HG03135 (cell line): ENCODE measurements around the gene FCGR1A.
"Not testable (repeated sequence)": the region's sequence is repeated elsewhere in the genome, so short reads cannot be mapped to it uniquely, and the experiment has no call there.

Experiments used
- ATAC-seq: cut with Tn5 transposase; IDR thresholded peaks from one replicate; pipeline ENCODE4 v1.9.1; 2021; ENCODE audit warnings: mild to moderate bottlenecking, moderate library complexity; ENCODE audit not compliant: unreplicated experiment

Gene FCGR1A

DNA sequence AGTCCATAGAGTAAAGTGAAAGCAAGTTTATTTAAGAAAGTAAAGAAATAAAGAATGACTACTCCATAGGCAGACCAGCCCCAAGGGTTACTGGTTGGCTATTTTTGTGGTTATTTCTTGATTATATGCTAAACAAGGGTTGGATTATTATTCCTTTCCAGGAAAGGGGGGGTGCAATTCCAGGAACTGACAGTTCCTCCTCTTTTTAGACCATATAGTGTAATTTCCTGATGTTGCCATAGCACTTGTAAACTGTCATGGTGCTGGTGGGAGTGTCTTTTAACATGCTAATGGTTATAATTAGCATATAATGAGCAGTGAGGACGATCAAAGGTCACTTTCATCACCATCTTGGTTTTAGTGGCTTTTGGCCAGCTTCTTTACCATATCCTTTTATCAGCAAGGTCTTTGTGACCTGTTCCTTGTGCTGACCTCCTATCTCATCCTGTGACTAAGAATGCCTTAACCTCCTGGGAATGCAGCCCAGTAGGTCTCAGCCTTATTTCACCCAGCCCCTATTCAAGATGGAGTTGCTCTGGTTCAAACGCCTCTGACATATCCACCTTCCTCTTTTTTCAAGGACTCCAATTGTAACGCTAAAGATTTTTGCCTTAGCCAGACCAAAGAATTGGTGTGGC is 6.9 kb upstream of the FCGR1A start:
- ATAC-seq: not testable (repeated sequence)

DNA sequence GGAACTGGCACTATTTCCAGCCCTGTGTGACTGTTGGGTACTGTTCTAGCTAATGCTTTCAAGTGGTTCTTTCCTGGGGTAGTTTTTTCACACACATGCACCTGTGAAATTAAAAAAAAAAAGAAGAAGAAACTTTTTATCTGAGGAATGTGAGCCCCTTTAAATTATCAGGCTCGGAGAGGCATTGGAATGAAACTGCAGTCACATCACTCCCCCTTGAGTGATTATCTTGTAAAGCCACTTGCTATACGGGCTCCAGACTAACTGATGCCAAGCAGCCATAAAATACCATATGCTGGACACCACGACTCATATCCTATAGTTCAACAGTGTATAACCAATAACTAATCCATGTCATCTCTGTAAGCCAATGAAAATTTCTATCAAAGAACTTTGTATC is 5.4 kb upstream of the FCGR1A start:
- ATAC-seq: not testable (repeated sequence)

DNA sequence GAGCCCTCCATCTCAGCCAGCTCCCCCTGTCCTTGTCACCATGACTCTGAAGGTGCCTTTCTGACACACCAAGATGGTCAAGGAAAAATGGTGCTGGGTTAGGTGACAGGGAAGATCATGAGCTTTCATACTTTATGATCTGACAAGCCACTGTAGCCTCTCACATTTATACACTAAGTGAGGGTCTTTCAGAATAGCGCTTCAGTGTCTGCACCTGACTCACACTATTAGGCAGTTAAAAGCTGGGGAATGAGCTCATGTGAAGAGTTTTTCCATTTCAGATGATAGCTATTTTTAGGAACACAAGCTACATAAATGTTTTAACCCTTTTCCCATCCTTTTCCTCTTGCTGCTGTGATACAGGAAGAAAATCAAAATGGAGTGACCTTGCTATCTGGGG is 4.2 kb upstream of the FCGR1A start:
- ATAC-seq: not testable (repeated sequence)

DNA sequence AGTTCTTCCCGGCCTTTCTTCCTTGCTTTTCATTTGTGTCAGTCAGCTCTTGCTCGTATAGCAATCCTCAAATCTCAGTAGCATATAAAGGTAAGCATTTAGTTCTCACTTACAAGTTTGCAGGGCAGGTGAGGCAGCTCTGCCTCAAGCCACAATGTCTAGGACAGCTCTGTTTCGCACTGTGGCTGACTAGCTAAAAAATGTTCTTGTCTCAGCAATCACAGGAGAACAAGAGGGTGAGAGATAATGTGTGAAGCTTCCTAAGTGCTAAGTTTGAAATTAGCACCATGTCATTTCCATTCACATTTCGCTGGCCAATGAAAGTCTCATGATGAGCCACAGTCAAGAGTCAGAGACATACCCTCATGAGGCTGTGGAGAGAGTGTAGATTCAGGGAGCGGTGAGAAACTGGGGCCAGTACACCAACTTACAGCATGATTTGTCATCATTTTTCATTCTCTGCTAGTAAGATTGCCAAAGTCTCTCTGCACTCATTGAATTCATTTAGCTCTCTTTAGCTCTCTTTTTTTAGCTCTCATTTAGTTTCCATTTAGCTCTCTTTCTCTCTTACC is 995 bp upstream of the FCGR1A start:
- ATAC-seq: not testable (repeated sequence)

DNA sequence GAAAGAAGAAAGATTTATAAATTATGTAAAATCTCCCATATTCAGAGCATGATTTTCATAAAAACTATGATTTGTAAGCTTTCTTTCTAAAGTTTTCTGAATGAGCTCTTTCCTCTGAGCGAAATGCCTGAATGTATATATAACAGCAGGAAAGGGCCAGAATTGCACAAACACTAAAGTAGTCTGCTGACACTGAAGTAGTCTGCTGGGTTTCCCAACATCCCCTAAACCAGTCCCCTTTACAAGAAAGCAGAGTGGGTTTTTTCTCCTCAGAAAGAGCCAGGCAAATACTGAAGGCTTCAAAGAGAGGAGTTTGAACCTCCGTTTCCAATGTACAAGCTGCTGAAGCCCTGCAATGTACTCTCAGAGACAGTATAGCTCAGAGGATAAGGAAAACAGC is 795 bp downstream of the FCGR1A start:
- ATAC-seq: not testable (repeated sequence)

DNA sequence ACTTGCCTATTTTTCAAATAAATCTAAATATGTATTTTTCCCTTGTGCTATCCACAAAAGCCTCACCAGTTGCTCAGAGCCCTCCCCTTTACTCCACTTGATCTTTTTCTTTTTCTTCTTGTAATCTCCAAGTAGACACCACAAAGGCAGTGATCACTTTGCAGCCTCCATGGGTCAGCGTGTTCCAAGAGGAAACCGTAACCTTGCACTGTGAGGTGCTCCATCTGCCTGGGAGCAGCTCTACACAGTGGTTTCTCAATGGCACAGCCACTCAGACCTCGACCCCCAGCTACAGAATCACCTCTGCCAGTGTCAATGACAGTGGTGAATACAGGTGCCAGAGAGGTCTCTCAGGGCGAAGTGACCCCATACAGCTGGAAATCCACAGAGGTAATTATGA is 1.4 kb downstream of the FCGR1A start:
- ATAC-seq: not testable (repeated sequence)

DNA sequence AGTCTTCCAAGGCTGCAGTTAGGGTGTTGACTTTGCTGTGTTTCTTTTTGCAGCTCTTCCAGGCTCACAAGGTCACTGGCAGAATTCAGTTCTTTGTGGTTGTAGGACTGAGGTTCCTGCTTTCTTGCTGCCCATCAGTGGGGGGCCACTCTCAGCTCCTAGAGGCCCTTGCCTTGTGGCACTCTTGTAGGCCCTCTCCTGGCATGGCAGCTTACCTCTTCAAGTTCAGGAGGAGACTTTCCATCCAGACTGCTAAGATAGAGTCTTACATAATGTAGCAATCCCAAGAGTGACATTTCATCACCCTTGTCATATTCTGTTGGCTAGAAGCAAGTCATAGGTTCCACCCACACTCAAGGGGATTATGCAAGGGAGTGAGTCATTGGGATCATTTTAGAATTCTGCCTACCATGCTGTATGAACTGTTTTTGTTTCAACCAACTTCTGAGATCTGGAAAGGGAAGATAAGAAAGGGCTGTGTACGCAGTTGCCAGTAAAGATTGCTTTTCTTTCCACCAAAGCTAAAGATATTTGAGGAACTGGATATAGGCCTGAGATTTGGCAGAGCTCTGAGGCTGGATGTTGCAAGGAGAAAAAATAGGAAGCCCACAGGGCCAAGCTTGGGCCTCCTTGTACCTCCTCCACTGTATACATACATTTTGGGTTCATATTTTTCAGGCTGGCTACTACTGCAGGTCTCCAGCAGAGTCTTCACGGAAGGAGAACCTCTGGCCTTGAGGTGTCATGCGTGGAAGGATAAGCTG is 5.4 kb downstream of the FCGR1A start:
- not testable (repeated sequence) for ATAC-seq

DNA sequence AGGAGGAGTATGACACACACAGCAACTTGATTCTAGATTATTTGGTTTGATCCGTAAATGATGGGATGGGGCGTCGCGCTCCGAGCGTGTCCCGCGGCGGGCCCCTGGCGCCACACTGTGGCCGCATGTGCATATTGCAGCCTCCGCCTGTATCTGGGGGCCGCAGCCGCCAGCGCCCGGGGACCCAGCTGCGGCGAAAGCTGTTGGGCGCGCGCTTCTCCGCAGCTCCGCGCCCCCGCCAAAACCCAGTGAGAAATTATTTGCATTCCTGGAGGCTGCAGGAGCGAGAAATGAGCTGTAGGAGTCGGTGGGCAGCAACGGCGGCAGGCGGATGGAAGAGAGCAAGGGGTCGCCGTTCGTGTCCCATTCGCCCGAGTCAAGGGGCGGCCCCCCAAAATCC is 10.0 kb downstream of the FCGR1A start:
- ATAC-seq: peak; percentile 44

DNA sequence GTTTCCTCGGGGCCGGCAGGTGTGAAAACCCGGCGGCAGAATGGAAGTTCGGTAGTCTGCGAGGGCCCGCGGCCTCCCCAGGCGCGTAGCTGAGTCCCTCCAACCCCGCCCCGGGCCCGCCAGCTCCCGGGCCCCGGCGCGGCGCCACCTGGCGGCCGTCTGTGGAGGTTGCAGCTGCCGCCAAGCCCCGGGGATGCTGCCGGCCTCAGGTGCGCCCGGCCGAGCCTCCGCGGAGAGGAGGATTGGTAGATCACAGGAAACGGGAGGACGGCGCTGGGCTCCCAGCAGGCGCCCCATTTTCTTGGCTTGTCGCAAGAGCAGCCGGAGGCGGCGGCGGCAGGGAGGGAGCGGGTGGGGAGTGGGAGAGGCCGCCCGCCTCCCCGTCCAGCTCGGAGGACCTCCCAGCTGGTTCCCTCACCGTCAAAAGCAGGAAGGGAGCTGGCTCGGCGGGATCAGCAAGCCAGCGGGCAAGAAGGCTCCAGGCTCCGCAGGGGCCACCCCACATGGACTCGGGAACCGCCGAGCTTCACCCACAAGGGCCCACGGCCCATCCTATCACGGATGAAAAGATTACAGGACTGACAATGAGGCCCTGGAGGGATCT is 10.5 kb downstream of the FCGR1A start:
- peak; percentile 69 for ATAC-seq

DNA sequence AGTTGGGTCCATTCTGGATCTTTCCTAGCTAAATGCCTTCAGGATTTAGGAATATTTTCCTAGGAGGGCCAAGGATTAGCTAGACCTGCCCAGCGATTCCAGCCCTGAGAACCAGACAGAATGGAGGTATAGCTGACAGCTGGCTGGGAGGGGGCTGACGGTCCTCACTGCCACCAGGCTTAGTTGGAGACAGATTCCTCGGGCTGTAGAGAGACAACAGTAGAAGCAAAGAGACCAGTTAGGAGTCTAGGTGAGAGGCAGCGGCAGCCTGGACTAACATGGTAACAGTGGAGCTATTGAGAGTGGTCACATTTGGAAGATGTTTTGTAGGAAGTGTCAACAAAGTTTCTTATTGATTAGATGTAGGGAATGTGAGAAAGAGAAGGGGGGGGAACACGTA is 11.4 kb downstream of the FCGR1A start:
- not testable (repeated sequence) for ATAC-seq

DNA sequence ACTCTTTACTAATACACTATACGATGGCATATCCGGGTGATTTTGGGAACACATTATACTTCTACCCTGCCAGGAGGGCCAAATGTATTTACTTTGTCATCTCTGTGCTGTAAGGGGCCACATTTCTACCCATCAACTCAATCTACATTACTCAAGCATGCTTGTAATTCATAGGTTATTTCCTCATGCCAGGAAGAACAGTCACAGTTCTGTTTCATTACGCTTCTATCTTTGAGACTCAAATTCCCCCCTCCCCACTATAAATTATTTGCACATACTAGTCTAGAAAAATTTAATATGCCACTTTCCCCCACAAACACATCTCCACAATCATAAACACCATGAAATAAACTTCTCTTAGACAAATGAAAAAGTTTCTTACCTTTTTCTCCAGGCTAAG is 19.1 kb downstream of the FCGR1A start:
- ATAC-seq: not testable (repeated sequence)

DNA sequence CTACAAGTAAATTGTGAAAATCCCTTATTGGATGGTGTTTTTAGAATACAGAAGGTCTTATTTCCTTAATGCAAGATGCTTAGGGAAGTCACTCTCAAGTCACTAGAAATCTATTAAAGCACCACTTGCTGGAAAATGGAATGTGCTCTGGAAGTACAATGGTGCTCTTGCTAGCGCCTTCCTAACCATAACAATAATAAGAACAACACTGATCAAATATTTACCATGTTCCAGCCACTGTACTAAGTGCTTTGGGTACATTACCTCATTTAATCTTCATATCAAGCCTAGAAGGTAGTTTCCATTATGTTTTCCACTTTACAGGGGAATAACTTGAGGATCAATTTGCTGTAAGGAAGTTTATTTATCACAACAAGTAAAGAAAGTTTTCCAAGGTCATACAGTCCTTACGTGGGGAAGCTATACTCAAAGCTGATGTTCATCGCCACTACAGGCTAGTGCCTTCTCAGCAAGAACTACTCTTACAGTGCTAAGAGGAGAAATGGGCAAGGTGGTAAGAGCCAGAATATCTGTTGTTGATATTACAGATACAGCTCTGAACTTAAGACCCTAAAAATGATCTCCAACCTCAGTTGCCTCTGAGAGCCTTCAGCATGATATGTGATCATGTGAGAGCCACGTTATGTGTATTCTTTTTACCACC is 22.1 kb downstream of the FCGR1A start:
- ATAC-seq: not testable (repeated sequence)

DNA sequence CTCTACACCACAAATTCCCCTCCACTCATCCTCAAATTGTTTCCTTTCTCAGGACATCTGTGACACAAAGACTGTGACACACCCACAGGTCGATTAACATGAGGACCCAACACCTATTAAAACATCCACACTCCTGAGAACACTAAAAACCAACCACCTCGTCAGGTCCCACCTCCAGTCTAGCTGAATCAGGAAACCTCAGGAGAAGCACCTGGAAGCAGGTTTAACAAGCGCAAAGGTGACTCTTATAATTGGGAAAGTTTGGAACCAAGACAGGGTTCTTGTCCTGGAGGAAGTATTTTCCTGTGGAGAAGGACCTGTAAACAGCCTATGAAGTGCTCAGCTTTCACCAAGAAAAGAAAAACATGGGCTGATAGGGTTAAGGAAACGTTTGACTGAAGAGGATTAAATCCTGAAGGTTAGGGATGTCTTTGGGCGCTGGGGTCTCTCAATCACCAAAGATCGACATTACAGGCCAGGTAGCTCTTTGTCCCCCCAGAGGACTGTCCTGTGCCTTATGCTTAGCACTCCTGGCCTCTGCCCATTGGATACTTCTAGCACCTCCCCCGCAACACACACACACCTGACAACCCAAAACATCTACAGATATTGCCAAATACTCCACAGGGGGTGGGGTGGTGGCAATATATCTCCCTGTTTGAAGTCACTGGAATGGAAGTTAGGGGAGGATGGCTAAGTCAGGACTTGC is 28.4 kb downstream of the FCGR1A start:
- ATAC-seq: not testable (repeated sequence)

DNA sequence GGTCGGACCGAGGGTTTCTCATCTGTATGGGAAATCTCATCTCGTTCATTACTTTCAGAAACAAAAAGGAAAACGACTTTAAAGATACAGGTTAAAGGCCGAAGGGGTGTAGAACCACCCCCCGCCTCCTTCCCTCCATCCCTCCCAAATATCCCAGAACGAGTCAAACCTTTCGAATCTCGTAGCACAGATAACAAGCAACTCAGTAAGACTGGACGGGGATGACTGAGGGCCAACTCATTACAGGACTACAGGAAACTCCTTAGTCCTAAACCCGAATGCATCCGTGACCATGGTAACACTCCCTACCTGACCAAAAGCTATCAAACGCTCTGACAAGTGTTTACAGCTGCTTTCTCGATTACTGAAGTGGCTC is 29.0 kb downstream of the FCGR1A start:
- peak; percentile 12 for ATAC-seq

DNA sequence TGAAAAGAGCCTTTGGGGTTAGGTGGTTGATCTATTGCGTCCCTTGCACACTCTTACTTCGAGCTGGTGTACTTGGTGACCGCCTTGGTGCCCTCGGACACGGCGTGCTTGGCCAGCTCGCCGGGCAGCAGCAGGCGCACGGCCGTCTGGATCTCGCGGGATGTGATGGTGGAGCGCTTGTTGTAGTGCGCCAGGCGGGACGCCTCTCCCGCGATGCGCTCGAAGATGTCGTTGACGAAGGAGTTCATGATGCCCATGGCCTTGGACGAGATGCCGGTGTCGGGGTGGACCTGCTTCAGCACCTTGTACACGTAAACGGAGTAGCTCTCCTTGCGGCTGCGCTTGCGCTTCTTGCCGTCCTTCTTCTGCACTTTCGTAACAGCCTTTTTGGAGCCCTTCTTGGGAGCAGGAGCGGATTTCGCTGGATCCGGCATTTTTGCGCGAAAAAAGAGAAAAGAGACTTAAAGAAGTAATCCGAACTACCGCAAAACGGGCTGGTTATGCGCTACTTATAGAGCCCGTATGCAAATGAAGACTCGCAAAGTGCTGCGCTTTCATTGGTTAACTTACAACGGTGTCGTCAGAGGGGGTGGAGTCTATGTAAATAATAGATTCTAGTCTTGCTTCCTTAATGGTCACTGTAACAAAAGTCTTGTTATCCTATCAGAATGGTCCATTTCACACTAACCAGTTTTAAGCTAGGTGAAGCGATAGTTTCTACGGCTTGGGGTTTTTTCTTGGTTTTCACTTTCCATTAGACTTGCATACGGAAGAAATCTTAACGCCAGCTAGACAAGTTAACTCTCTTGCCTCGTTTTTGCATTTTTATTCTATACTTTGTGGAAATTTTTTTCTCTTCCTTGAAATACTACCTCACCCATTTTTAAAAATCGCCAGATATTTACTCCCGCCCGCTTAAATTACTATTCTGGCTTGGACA is 29.7 kb downstream of the FCGR1A start:
- peak; percentile 79 for ATAC-seq

DNA sequence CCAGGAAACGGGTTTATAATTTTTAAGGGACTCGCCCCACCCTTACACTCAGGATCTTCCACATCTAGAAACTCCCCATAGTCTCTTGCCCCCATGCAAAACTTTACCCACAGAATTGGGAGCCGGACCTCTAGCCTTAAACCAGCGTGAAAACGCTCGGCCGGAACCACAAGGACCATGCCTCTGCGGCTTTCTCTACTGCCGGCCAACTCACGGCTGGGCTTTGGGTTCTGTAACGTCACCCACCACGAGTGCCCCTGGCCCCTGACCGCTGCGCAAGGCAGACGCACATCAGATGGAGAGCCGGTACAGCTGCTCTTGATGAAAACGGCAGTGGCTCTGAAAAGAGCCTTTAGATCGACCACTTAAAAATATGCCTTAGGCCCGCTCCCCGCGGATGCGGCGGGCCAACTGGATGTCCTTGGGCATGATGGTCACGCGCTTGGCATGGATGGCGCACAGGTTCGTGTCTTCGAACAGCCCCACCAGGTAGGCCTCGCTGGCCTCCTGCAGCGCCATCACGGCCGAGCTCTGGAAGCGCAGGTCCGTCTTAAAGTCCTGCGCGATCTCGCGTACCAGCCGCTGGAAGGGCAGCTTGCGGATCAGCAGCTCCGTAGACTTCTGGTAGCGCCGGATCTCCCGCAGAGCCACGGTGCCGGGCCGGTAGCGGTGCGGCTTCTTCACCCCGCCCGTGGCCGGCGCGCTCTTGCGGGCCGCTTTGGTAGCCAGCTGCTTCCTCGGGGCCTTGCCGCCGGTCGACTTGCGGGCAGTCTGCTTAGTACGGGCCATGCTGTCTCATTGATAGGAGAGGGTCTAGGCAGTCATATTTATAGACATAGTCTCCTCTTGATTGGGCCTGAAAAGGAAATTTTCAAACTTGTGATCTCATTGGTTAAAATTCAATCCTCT is 30.7 kb downstream of the FCGR1A start:
- peak; percentile 36 for ATAC-seq

DNA sequence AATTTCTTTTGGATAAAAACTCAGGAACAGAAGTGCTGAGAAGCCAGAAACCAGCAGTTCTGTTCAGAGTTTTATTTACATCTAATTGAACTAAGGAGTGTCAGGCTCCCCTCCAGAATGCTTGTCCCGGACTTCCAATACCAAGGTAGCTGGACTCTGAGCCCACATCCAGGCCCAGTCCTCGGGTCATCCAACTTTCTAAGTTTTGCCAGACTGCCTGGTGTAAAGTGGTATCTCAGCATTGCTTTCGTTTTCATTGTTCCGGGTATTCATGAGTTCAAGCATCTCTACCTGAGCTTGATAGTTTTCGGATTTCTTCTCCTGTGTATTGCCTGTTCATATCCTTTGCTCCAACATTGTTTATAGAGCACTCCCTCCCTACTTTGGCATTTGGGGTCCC is 37.9 kb downstream of the FCGR1A start:
- not testable (repeated sequence) for ATAC-seq

DNA sequence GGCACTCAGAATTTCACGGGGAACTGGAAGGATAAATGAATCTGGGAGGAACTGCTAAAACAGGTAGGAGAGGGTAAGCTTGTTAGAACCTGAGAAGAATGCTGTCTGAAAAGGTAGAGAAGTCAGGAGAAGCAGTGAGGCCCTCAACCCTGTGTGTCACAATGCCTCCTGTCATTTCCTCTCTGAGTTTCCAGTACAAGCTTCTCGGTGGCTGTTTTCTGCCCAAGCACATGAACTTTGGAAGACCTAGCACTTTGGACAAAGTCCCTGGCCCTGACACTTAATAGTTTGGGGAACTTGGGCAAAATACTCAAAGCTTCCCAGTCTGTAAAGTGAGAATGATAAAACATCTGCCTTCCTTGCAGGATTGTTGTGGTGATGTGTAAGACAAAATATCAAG is 44.1 kb downstream of the FCGR1A start:
- not testable (repeated sequence) for ATAC-seq
